Measurements from ENCODE around the gene URB1.
"Not testable (repeated sequence)": the region's sequence is repeated elsewhere in the genome, so short reads cannot be mapped to it uniquely, and the experiment has no call there.

GRCh38 chr21:32310976-32311375, 81.8 kb downstream of the URB1 start:
- not testable (repeated sequence) for TF ChIP-seq CTCF (conservative IDR thresholded peaks at IDR 0.05; ENCODE audit: low read depth in 2 of 2); ZNF114 (CRISPR knock-in tag; IDR thresholded peaks at IDR 0.05); POLR2AphosphoS5 (IDR thresholded peaks at IDR 0.05; ENCODE audit: low read depth); JUNB (IDR thresholded peaks at IDR 0.05; ENCODE audit: unreplicated experiment); EZH2phosphoT487 (IDR thresholded peaks at IDR 0.05; ENCODE audit: unreplicated experiment); STAT1 (IDR thresholded peaks at IDR 0.05; ENCODE audit: unreplicated experiment); REST (IDR thresholded peaks at IDR 0.05; ENCODE audit: unreplicated experiment); EZH2 (IDR thresholded peaks at IDR 0.05; ENCODE audit: low read depth, unreplicated experiment); ZNF331 (CRISPR knock-in tag; IDR thresholded peaks at IDR 0.05; ENCODE audit: low read depth); CREB1 (CRISPR knock-in tag; IDR thresholded peaks at IDR 0.05; ENCODE audit: low read depth); ETS1 (IDR thresholded peaks at IDR 0.05); NANOG (IDR thresholded peaks at IDR 0.05; ENCODE audit: borderline replicate concordance); ZNF462 (CRISPR knock-in tag; IDR thresholded peaks at IDR 0.05)
